Neural progenitor cell (in vitro differentiated cells): ENCODE measurements around the gene BCAS3. TPM values are rescaled to one million over a fixed set of nuclear protein-coding genes. Genes with fewer than 3 reads are reported as not detected.

Experiments used
- DNase-seq: peaks from one replicate; pipeline ENCODE4 v3.0.0-alpha.2; 2016; ENCODE audit warnings: low spot score
- H2AFZ ChIP-seq: fragments of 200-600 bp; sonication (generic); replicated peaks from 2 replicates; pipeline ENCODE4 v1.6.1; 2016; ENCODE audit warnings: antibody characterized with exemption
- H3F3A ChIP-seq: fragments of 200-600 bp; sonication (generic); 2 replicates; pipeline ENCODE4 v1.6.1; 2016; ENCODE audit warnings: antibody characterized with exemption, low read depth
- H3K27ac ChIP-seq: fragments of 200-600 bp; sonication (generic); 2 replicates; pipeline ENCODE4 v1.5.1; 2016; ENCODE audit warnings: mild to moderate bottlenecking
- H3K27me3 ChIP-seq: fragments of 200-600 bp; sonication (generic); 2 replicates; pipeline ENCODE4 v1.6.1; 2016; ENCODE audit warnings: mild to moderate bottlenecking, moderate library complexity
- H3K36me3 ChIP-seq: fragments of 200-600 bp; sonication (generic); 2 replicates; pipeline ENCODE4 v1.5.1; 2016
- H3K4me1 ChIP-seq: fragments of 200-600 bp; sonication (generic); 2 replicates; pipeline ENCODE4 v1.6.1; 2016; ENCODE audit warnings: mixed run types
- H3K4me2 ChIP-seq: fragments of 200-600 bp; sonication (generic); 2 replicates; pipeline ENCODE4 v1.6.1; 2016
- H3K4me3 ChIP-seq: fragments of 200-600 bp; sonication (generic); 2 replicates; pipeline ENCODE4 v1.5.1; 2016
- H3K79me2 ChIP-seq: fragments of 200-600 bp; sonication (generic); 2 replicates; pipeline ENCODE4 v1.6.1; 2016; ENCODE audit warnings: low read depth
- H3K9ac ChIP-seq: fragments of 200-600 bp; sonication (generic); 2 replicates; pipeline ENCODE4 v1.6.1; 2016
- H3K9me3 ChIP-seq: fragments of 200-600 bp; sonication (generic); 2 replicates; pipeline ENCODE4 v1.5.1; 2016; ENCODE audit warnings: low read depth
- H4K20me1 ChIP-seq: fragments of 200-600 bp; sonication (generic); 2 replicates; pipeline ENCODE4 v1.6.1; 2016; ENCODE audit warnings: low read depth
- H3K27ac Mint-ChIP-seq: 3 replicates; pipeline ENCODE4 v1.8.0; 2021; ENCODE audit warnings: mixed read lengths
- H3K27me3 Mint-ChIP-seq: 2 replicates; pipeline ENCODE4 v1.8.0; 2022; ENCODE audit warnings: low read depth, mild to moderate bottlenecking, inconsistent platforms, moderate library complexity, mixed read lengths; ENCODE audit not compliant: insufficient read depth
- H3K36me3 Mint-ChIP-seq: 3 replicates; pipeline ENCODE4 v1.8.0; 2021; ENCODE audit warnings: mixed read lengths
- H3K4me1 Mint-ChIP-seq: 3 replicates; pipeline ENCODE4 v1.8.0; 2021; ENCODE audit warnings: mixed read lengths
- H3K4me3 Mint-ChIP-seq: 3 replicates; pipeline ENCODE4 v1.8.0; 2021; ENCODE audit warnings: mild to moderate bottlenecking, moderate library complexity, mixed read lengths
- H3K9me3 Mint-ChIP-seq: 3 replicates; pipeline ENCODE4 v1.8.0; 2020; ENCODE audit warnings: mixed read lengths
- EZH2 ChIP-seq: fragments of 200-600 bp; sonication (generic); IDR thresholded peaks from 2 replicates; pipeline ENCODE4 v1.6.1; 2017; ENCODE audit warnings: antibody characterized with exemption, mild to moderate bottlenecking, moderate library complexity
- EZH2phosphoT487 ChIP-seq: fragments of 200-600 bp; sonication (generic); IDR thresholded peaks from 2 replicates; pipeline ENCODE4 v1.6.1; 2017; ENCODE audit warnings: antibody characterized with exemption
- total RNA-seq: library from RNA; depleted of rRNA; stranded (reverse); fragments of >200 nt; gene quantifications from 2 replicates; pipeline ENCODE4 v1.2.3, GENCODE V29; 2015; ENCODE audit warnings: low replicate concordance
- TF ChIP-seq, protein P1 (sequence below): fragments of 200-600 bp; sonication (generic); IDR thresholded peaks from 2 replicates; pipeline ENCODE4 v1.5.1; 2017; ENCODE audit warnings: antibody characterized with exemption, mild to moderate bottlenecking

The BCAS3 gene
- total RNA-seq, 1 donor from 2014 or later, result 60.9 TPM

DNA sequence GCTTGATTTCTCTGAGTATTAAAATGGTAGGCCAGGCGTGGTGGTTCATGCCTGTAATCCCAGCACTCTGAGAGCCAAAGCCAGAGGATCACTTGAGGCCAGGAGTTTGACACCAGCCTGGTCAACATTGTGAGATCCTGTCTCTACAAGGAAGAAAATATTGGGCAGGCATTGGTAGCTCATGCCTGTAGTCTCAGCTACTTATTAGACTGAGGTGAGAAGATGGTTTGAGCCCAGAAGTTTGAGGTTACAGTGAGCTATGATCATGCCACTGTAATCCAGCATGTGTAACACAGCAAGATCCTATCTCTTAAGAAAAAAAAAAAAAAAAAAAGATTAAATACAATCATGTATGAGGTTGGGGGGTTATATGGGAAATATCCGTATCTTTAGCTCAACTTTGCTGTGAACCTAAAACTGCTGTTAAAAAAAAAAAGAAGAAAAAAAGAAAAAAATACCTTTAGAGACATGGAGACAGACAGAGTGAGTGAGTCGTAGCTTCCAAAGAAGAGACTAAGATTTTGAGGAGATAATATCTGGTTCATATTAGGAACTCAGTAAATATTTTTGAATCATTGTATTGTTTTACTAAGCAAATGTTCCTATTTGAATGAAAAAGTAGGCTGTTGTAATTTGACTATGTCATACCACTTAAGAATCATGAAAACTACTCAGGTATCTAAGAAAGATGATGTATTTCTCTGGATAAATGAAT is 396.3 kb downstream of the BCAS3 start:
- H3K9ac ChIP-seq, result no peak overlapping the region
- no peaks in the 10 kb centered on the region for H3K79me2 ChIP-seq
- H3K9me3 ChIP-seq, result no peaks in the 10 kb centered on the region
- H2AFZ ChIP-seq, result no peak overlapping the region
- H3K36me3 Mint-ChIP-seq, result no peaks in the 10 kb centered on the region
- no peak overlapping the region for H3K27ac Mint-ChIP-seq
- no peaks in the 10 kb centered on the region for H3K27me3 ChIP-seq
- H3K4me3 Mint-ChIP-seq, result no peak overlapping the region
- H3K4me2 ChIP-seq, result no peak overlapping the region
- no peaks in the 10 kb centered on the region for H3K4me1 Mint-ChIP-seq
- no peak for DNase-seq
- H3K27ac ChIP-seq, result no peak overlapping the region
- no peak overlapping the region for H3K4me3 ChIP-seq
- no peaks in the 10 kb centered on the region for H3K4me1 ChIP-seq
- no peaks in the 10 kb centered on the region for H3K36me3 ChIP-seq
- no peaks in the 10 kb centered on the region for H3K9me3 Mint-ChIP-seq
- no peak for TF ChIP-seq EZH2
- TF ChIP-seq EZH2phosphoT487, result no peak
- TF ChIP-seq, protein P1, sequence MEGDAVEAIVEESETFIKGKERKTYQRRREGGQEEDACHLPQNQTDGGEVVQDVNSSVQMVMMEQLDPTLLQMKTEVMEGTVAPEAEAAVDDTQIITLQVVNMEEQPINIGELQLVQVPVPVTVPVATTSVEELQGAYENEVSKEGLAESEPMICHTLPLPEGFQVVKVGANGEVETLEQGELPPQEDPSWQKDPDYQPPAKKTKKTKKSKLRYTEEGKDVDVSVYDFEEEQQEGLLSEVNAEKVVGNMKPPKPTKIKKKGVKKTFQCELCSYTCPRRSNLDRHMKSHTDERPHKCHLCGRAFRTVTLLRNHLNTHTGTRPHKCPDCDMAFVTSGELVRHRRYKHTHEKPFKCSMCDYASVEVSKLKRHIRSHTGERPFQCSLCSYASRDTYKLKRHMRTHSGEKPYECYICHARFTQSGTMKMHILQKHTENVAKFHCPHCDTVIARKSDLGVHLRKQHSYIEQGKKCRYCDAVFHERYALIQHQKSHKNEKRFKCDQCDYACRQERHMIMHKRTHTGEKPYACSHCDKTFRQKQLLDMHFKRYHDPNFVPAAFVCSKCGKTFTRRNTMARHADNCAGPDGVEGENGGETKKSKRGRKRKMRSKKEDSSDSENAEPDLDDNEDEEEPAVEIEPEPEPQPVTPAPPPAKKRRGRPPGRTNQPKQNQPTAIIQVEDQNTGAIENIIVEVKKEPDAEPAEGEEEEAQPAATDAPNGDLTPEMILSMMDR, result no peak
- H3F3A ChIP-seq, result no peaks in the 10 kb centered on the region
- H3K27me3 Mint-ChIP-seq, result no peaks in the 10 kb centered on the region
- no peaks in the 10 kb centered on the region for H4K20me1 ChIP-seq

DNA sequence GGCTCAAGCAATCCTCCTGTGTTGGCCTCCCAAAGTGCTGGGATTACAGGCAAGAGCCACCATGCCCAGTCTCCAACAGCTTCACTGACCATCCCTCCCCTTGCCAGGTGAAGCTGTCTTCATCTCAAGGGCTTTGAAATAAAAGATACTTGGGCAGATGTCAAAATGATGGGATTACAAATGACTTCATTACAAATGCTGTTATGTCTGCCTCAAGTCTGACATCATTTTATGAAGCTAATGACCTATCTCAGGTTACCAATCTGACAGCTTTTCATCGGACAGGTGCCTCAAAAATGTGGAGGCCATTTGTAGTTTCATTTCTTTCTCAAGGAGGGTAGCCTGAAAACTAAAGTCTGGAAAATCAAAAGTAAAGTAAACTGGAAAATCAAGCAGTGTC is 398.3 kb downstream of the BCAS3 start:
- H3K4me2 ChIP-seq, result no peak overlapping the region
- H3K9me3 ChIP-seq, result no peaks in the 10 kb centered on the region
- Mint-ChIP-seq H3K27ac (no peak overlapping the region), H3K4me1 (no peaks in the 10 kb centered on the region), H3K9me3 (no peaks in the 10 kb centered on the region), H3K4me3 (no peak overlapping the region), H3K36me3 (peaks cover 2% of the 10 kb centered on the region), H3K27me3 (no peaks in the 10 kb centered on the region)
- H3K9ac ChIP-seq, result no peak overlapping the region
- DNase-seq, result no peak
- no peak overlapping the region for H3K4me3 ChIP-seq
- no peaks in the 10 kb centered on the region for H3K4me1 ChIP-seq
- H3F3A ChIP-seq, result no peaks in the 10 kb centered on the region
- H2AFZ ChIP-seq, result no peak overlapping the region
- TF ChIP-seq, protein P1, result no peak
- TF ChIP-seq EZH2phosphoT487, result no peak
- TF ChIP-seq EZH2, result no peak
- no peak overlapping the region for H3K27ac ChIP-seq
- H3K27me3 ChIP-seq, result no peaks in the 10 kb centered on the region
- H3K79me2 ChIP-seq, result no peaks in the 10 kb centered on the region
- no peaks in the 10 kb centered on the region for H3K36me3 ChIP-seq
- no peaks in the 10 kb centered on the region for H4K20me1 ChIP-seq

DNA sequence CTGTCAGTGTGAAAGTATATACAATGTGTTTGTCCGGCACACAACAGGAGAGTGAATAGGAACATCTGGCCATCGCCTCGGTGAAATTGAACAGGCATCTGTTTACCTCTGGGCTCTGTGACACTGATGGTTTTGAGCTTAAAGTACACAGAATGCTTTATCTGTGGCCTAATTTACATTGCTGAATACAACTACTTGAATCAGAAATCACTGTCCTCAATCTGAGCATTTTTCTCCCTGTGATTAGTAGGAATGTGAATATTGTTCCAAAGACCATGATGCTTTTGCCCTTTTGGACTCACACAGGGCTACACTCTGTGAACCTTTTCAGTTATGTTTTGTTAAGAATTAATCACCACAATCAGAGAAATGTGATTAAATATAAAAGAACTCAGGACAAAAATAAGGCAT is 399.0 kb downstream of the BCAS3 start:
- Histone ChIP-seq H3K4me3 (no peak overlapping the region), H4K20me1 (no peaks in the 10 kb centered on the region), H2AFZ (no peak overlapping the region), H3K4me1 (no peaks in the 10 kb centered on the region), H3K4me2 (no peak overlapping the region), H3K79me2 (no peaks in the 10 kb centered on the region), H3K36me3 (no peaks in the 10 kb centered on the region), H3K27me3 (no peaks in the 10 kb centered on the region), H3K9me3 (no peaks in the 10 kb centered on the region), H3K27ac (no peak overlapping the region), H3K9ac (no peak overlapping the region), H3F3A (no peaks in the 10 kb centered on the region)
- Mint-ChIP-seq H3K9me3 (no peaks in the 10 kb centered on the region), H3K36me3 (peaks cover 2% of the 10 kb centered on the region), H3K27ac (no peak overlapping the region), H3K4me3 (no peak overlapping the region), H3K27me3 (no peaks in the 10 kb centered on the region), H3K4me1 (no peaks in the 10 kb centered on the region)
- no peak for DNase-seq
- TF ChIP-seq EZH2 (no peak), EZH2phosphoT487 (no peak)
- TF ChIP-seq, protein P1, result no peak
